GM18499 (cell line): ENCODE measurements around the gene GPRIN1.

Source experiments
- ATAC-seq: cut with Tn5 transposase; IDR thresholded peaks from one replicate; pipeline ENCODE4 v1.9.1; 2021; ENCODE audit warnings: moderate number of reproducible peaks; ENCODE audit not compliant: insufficient read depth, unreplicated experiment

Gene GPRIN1

DNA sequence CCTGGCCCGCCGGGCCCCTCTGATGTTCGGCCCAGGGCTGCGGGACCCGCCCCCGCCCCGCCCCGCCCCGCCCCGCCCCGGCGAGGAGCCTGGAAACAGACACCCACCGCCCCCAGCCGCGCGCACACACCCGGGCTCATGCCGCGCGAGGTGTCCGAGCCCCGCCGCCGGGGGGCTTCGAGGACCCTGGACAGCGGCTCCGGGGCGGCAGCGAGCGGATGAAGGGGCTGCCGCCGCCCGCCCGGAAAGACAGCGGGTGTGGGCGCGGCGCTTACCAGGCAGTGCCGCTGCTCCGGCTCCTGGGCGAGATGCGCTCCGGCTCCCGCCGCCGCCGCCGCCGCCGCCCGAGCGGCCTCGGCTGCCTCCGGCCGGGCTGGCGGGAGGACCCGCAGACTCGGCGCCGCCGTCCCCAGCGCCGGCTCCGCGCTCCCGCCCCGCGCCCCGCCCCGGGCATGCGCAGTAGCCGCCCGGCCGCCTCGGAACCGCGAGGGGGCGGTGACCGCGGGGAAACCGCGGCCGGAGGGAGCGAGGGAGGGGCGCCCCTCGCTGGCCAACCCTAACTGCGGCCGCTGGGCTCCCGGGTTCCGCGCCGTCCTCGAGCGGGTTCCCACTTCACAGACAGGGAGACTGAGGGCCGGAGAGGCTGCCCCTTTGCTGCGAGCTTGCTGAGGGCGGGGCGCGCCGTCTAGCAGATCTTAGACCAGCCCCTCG is at the start of gene GPRIN1:
TSS of gene GPRIN1 (minus strand) at position 433 of the 711 bp plus-strand sequence. CDS start 10,322 bp downstream, outside the sequence.
- no peak for ATAC-seq

DNA sequence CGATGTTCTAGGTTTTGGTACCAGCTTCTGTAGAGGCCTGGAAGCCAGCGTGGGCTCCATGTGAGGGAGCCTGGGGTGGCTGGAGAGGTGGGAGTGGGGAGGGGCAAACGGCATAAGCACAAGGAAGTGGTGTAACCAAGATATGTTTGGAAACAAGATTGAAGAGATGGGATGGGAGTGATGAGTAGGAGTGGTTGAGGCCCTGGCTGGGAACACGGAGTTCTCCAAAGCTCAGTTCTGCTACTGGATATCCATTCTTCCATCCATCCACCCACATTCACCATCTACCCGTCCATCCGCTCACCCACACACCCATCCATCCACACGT is 49.5 kb upstream of the GPRIN1 start:
- ATAC-seq, result no peak

DNA sequence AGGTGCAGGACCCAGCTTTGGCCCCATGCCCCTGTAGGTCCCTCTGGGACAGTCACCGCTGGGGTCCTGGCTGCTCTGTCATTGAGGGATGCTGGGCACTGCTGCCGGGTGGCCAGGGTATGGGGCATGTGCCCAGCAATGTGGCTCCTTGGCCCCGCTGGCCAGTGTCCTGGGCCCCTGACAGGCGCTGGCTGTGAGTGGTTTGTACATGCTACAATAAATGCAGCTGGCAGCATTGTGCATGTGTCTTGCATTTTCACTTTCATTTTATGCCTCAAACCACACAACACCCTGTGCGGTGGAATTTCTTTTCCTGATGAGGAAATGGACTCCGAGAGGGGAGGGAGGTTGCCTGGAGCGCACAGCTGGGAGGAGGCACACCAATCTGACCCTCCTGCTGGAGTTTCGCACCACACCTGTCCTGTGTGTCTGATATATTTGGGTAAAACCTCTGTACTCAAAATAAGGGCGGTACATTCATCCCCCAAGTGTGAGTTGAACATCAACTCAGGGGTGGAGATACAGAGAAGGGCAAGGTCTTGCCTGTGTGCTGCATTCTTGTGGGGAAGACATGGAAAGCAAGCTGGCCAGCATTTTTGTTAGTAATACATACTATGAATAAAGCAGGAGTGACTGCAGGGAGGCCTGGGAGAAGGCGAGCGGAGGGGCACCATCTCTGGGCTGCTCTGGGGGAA is 49.0 kb upstream of the GPRIN1 start:
- no peak for ATAC-seq

DNA sequence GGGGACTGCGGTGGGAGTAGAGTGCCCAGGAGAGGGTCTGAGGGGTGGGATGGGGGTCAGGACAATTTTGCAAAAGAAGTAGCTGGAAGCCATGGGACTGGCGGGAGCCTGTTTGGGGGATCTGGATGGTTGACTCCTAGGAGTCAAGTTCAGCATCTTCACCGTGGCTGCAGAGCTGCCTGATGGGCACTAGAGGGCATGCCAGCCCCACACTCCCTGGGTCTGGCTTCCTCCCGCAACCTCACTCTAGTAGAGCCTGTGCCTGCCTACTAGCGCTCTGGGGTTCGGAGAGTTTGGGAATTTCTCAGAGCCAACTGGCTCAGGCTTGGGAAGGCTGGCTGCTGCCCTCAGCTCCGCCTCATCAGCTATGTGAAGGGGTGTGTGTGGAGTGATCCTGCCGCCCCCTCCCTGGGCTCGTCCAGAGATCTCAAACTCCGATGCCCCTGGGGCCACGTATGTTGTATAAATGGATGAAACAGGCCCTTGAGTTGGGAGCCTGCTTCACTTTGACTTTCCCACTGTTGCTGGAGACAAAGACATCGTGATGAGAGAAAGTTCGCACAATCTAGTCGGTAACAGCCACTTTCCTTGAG is 48.1 kb upstream of the GPRIN1 start:
- ATAC-seq, result no peak

DNA sequence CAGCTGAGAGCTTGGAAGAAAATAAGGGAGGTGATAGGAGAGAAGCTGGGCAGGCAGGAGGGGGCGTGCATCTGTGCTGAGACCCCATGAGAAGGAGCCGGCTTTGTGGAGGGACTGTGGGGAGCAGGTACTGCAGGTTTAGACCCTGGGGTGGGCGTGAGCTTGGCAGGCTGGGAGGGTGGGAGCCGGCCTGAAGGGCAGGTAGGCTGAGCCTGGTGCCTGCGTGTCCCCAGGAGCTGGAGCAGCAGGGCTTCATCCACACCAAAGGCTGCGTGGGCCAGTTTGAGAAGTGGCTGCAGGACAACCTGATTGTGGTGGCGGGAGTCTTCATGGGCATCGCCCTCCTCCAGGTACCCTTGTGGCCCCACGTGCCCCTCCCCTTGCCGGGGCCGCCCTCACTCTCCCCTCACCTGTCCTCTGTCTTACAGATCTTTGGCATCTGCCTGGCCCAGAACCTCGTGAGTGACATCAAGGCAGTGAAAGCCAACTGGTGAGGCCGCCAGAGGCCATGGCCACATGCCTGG is 46.6 kb upstream of the GPRIN1 start:
- no peak for ATAC-seq

DNA sequence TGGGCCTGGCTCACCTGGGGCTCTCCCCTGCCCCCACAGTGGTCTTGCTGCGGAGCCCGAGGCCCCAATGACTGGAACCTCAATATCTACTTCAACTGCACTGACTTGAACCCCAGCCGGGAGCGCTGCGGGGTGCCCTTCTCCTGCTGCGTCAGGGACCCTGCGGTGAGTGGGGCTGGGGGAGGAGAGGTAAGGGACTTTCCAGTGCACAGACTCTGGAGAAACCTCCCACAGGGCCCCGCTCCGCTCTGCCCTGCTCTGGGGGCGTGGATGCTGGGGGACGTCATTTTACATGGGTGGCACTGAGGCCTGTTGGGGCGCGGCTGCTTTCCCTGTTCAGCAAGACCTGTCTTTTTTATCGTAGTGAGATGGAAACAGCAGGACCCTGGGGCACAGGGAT is 44.9 kb upstream of the GPRIN1 start:
- ATAC-seq, result no peak

DNA sequence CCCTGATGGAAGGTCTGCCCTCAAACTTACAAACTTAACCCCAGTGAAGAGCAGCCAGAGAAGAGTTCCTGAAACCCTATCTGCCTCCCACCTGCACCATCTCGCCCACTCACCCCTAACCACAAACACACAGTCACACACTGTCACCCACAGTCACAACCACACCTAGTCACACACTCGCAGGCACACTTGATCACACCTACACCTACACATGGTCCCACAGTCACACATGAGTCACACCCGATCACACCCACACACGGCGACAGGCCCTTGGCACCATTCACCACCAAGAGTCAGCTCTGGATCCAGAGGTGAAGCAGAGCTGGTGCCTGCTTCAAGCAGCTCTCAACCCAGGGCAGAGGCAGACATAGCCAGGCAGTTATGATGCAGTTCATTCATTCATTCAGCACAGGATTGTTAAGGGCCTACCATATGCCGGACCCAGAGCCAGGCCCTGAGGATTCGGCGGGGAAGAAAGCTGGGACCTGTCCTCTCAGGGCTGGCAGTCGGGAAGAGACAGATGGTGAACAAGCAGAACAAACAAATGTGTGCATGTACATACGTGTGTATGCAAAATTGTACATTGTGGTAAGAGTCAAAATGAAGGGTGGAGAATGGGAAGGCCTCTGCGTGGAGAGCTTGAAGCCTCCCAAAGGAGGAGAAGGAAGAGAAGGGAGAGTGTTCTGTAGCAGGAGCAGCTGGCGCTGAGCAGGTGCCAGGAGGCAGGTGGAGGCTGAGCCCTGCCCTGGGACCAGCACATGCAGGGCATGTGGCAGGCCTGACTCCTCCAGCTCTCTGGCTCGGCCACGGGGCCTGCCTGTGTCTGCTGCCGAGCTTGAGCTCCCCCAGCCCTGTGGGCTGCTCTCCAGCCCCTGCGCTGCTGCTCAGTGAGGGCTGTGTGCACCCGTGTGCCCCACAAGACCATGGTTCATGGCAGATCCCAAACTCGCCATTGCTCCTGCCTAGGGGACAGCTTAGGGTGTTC is 43.7 kb upstream of the GPRIN1 start:
- no peak for ATAC-seq

DNA sequence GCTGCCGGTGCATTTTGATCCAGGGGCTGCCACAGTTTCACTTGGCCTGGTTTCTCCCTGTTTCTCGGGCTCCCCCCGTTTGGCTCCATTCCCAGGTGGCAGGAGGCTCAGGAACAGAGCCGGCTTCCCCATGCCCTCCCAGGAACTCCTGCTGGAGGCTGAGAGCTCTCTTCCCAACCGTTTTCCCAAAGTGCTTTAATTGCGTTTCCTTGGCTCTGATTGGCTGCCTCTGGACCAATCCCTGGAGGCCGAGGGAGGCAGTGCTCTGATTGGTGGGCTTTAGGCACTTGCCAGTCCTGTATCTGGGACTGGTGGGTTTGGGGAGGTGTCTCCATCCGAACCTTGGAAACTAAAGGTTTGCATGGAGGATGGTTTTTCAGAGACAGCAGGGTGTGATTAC is 42.2 kb upstream of the GPRIN1 start:
- ATAC-seq, result no peak

DNA sequence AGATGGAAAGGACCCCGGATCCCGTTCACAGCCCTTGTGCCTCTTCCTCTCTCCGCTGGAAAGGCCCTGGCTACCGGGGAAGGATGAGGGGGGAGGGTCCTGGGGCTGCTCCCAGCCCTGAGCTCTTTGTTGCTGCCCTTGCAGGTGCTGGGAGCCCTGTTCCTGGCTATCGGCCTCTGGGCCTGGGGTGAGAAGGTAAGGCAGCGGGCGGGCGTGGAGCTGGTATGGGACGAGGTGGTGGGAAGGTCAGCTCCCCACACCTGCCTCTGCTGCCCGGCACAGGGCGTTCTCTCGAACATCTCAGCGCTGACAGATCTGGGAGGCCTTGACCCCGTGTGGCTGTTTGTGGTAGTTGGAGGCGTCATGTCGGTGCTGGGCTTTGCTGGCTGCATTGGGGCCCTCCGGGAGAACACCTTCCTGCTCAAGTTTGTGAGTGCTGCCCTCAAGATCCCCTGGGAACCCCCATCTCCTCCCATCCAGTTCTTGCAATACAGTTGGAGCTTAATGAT is 41.6 kb upstream of the GPRIN1 start:
- no peak for ATAC-seq

DNA sequence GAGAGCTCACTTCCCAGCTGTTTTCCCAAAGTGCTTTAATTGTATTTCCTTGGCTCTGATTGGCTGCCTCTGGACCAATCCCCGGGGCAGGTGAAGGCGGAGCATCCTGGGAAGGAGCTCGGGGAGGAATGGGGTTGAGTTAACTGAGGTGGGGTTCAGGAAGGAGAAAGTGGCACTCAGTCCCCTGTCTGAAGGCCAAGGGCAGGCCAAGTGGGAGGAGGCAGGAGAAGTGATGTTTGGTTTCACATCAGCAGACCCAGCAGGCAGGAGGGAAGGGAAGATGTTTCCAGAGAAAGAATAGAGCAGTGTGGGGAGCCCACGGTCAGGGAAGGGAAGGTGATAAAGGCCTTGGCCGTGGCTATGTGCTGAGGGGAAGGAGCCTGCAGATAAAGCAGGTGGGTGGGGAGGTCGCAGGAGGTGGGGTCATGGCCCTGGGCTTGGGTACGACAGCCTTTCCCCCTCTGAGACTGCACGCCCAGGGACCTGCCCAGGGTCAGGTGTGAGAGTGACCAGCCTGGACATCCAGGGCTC is 40.5 kb upstream of the GPRIN1 start:
- no peak for ATAC-seq

DNA sequence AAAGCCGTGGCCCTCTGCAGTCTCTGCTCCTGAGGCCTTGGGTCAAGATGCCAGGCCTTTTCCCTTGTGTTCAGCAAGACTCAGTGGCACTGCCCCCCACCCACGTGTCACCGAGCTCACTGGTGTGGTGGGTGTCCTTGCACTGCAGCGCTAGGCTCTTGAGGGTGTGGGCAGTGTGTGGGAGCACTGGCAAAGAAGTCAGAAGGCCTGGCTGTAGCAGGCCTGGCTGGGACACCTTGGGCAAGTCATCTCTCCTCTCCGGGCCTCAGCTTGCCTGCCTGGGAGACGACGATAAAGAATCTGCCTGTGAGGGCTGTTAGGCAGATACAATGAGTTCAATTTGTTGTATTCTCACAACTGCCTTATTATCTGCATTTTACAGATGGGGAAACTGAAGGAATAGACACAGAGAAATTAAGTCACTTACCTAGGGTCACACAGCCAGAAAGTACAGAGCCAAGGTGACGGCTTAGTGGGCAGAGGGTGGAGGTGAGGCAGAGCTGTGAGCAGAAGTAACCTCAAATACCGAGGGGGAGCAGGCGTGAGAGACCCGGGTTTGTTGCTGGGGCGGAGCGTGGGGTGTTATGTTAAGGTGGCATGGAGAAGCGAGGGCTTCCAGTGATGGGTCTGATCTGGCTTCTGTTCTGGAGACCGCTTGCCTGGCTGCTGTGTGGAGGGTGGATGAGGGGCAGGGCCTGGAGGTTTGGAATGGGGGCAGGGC is 38.7 kb upstream of the GPRIN1 start:
- no peak for ATAC-seq

DNA sequence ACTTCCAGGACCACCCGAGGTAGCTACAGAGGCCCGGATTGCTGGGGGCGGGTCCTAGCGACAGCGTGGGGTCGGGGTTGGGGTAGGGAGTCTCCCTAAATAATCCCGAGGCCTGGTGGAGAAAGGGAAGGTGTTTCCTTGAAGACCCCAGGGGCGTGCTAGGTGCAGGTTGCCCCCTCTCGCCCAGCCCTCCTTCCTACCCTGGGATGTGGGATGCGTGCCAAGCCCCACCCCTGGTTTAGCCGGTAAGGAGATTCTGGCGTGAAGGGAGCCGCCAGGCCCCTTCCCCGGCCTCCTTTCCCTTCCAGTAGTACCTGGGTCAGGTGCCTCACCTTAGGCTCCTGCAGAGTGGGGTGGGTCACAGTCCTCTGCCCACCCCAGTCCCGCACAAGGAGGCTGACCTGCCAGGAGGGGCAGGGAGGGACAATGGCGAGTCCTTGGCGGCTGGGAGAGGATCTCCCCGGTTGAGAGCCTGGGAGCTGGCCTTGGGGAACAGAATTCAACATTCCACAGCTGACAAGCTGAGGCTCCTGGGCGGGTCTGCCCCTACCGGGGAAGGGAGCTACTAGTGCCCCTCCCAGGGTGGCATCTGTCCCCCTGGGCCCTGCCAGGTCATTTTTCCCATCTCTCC is 38.0 kb upstream of the GPRIN1 start:
- ATAC-seq, result no peak

DNA sequence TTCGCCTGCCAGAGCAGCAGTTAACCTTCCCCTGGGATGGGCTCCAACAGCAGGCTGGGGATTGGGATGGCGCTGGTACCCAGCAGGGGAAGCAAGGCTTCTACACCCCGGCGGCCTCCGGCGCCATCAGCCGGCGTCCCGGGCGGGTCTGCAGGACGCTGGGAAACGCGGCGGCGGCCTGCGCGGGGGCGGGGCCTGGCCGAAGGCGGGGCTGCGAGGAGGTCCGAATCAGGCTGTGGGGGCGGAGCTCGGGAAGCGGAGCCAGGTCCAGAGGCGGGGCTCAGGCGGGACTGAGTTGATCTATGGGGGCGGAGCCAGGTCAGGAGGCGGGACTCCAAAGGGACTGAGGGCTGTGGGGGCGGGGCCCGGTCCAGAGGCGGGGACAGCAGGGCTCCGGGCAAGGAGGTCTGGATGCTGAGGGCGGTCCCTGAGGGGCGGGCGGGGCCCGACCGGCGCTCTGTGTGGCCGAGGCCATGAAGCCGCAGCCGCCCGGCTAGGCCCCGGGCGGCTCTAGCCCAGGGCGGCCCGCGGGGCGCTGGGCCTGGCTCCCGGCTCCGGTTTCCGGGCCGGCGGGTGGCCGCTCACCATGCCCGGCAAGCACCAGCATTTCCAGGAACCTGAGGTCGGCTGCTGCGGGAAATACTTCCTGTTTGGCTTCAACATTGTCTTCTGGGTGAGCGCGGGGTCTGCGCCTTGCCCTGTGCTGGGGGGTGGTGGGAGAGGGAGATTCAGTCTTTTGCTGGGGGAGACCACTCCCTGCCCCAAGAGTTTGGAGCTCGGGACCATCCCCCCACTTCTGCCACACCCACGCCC is 37.3 kb upstream of the GPRIN1 start, which contains the start of gene TSPAN17:
TSS of gene TSPAN17 (plus strand) at position 455 of the 813 bp plus-strand sequence. CDS start at position 587, 132 bp downstream.
- peak; percentile 86 for ATAC-seq

DNA sequence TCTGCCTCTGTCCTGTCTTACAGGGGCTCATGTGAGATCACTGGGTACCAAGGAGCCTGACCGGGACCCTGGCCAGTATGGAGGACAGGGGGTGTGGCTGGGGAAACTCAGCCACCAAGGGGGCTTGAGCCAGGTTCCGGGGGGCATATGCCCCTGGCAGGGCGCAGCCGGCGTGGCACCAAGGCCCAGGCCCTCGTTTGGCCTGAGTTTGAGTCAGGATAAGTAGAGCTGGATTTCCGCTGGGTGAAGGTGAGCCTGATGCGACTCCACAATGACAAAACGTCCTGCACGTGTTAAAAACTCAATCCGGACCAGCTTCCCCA is 36.7 kb upstream of the GPRIN1 start:
- ATAC-seq, result peak; percentile 11

DNA sequence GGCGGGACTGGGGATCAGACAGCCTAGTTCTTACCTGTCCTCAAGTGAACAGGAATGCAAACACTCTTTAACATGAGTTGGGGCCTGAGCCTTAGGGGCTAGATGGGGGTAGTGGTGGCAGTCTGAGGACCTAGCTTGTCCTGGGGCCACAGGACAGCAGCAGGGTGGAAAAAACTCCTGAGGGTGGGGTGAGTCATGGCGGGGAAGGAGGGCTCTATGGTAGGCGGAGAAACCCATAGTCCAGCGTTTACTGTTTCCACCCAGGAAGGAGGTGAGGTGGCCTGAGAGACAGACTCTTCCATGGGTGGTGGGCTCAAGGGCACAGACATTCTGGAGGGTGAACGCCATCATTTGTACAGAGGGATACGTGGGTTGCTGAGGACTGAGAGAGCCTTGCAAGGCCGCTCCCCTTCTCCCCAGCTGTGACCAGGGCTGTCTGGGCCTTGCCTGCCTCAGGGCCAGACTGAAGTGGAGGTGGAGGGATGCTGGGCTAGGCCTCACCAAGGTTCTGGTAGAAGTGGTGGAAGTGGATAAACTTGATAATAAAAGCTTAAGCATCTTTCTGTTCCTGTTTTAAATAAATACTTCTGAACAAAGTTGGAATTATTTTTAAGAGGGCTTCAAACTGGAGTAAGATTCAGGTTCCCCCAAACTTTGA is 36.2 kb upstream of the GPRIN1 start:
- ATAC-seq, result no peak

DNA sequence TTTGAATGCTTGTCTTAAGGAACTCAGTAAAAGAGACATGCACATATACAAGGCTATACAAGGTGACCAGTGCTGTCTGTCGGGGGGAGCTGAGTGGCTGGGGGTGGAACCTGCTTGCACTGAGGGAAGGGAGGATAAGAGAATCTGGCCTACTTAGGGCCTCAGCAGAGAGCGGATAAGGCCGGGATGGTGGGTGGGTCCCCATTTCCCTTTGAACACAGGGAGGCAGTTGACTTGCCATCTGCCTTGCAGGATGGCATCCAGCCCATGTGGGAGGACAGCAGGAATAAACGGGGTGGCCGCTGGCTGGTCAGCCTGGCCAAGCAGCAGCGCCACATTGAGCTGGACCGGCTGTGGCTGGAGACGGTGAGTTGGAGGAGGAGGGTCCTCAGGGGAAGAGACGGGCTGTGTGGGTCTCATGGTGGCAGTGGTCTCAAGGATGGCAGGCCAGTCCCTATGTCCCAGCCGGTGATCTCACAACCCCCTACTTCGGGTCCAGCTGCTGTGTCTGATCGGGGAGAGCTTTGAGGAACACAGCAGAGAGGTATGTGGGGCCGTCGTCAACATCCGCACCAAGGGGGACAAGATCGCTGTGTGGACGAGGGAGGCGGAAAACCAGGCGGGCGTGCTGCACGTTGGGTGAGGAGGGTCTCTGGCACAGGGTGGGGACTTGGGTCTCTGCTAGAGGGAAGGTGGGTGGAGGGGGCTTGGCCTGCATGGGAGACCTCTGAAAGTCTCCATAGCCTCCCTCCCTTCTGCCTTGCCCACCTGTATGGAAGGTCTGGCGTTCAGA is 35.1 kb upstream of the GPRIN1 start:
- no peak for ATAC-seq

DNA sequence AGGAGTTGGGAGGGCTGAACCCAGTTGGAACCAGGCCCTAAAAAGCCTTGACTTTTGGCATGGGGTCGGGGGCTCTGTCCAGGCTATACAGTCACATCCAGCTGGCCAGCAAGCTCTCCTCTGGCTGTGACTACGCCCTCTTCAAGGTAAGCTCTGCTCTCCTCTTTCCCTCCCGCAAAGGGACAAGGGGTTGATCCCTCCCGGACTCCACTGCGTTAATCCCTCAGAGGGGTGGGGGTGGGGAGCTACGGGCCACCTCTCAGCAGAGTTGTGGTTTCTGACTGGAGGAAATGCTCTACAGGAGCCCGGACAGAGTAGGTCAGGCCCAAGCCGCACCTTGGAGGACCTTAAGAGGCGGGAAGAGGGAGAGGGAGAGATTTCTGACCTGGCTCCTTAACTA is 34.3 kb upstream of the GPRIN1 start:
- ATAC-seq, result no peak
